Central memory CD8-positive, alpha-beta T cell (primary cell): ENCODE data around the gene CDH12.
"Not testable (repeated sequence)": the region's sequence is repeated elsewhere in the genome, so short reads cannot be mapped to it uniquely, and the experiment has no call there.

Experiments used
- ATAC-seq: fragments of 150-1000 bp; cut with Tn5 transposase; replicated peaks from 2 replicates; pipeline ENCODE4 v1.10.0; 2022; ENCODE audit warnings: mild to moderate bottlenecking, moderate FRiP score, moderate number of reproducible peaks; ENCODE audit not compliant: poor library complexity, severe bottlenecking; ENCODE audit errors: extremely low read depth
- DNase-seq, 2 donors: peaks; one replicate each; pipeline ENCODE4 v3.0.0; 2021; ENCODE audit warnings: low spot score in 2 of 2
- H3K27ac Mint-ChIP-seq: one replicate; pipeline ENCODE4 v1.8.0; 2022; ENCODE audit warnings: low read depth, mild to moderate bottlenecking, moderate library complexity, mixed read lengths
- H3K27me3 Mint-ChIP-seq: one replicate; pipeline ENCODE4 v1.8.0; 2022; ENCODE audit warnings: mixed read lengths
- H3K36me3 Mint-ChIP-seq: one replicate; pipeline ENCODE4 v1.8.0; 2022; ENCODE audit warnings: mild to moderate bottlenecking, moderate library complexity, mixed read lengths; ENCODE audit not compliant: insufficient read depth
- H3K4me1 Mint-ChIP-seq: one replicate; pipeline ENCODE4 v1.8.0; 2022; ENCODE audit warnings: mixed read lengths
- H3K4me3 Mint-ChIP-seq: one replicate; pipeline ENCODE4 v1.8.0; 2022; ENCODE audit warnings: mild to moderate bottlenecking, moderate library complexity, mixed read lengths
- H3K9me3 Mint-ChIP-seq: one replicate; pipeline ENCODE4 v1.8.0; 2022; ENCODE audit warnings: mixed read lengths

Gene CDH12

GRCh38 chr5:22050931-22051330 lies 802.2 kb downstream of the CDH12 start:
- Mint-ChIP-seq H3K27me3 (no peaks in the 10 kb centered on the region), H3K4me1 (no peaks in the 10 kb centered on the region), H3K36me3 (no peaks in the 10 kb centered on the region), H3K9me3 (peaks cover 28% of the 10 kb centered on the region), H3K27ac (no peak overlapping the region), H3K4me3 (no peak overlapping the region)
- DNase-seq = no peak
- no peak for ATAC-seq

GRCh38 chr5:22044229-22044628 lies 808.9 kb downstream of the CDH12 start:
- Mint-ChIP-seq H3K9me3 (peaks cover 36% of the 10 kb centered on the region), H3K27ac (no peak overlapping the region), H3K4me1 (no peaks in the 10 kb centered on the region), H3K36me3 (no peaks in the 10 kb centered on the region), H3K27me3 (no peaks in the 10 kb centered on the region), H3K4me3 (no peak overlapping the region)
- ATAC-seq = no peak
- no peak for DNase-seq

- no peak for DNase-seq
- H3K4me1 Mint-ChIP-seq = no peaks in the 10 kb centered on the region
- ATAC-seq = no peak
- no peak overlapping the region for H3K4me3 Mint-ChIP-seq
- peaks cover 13% of the 10 kb centered on the region for H3K9me3 Mint-ChIP-seq
- H3K27me3 Mint-ChIP-seq = no peaks in the 10 kb centered on the region
- H3K36me3 Mint-ChIP-seq = no peaks in the 10 kb centered on the region
- H3K27ac Mint-ChIP-seq = no peak overlapping the region
These were observed 817.1 kb downstream of the CDH12 start for GRCh38 chr5:22036061-22036460.

- no peak overlapping the region for H3K27ac Mint-ChIP-seq
These were observed 820.1 kb downstream of the CDH12 start for GRCh38 chr5:22033066-22033465.

GRCh38 chr5:22023784-22024183 lies 829.4 kb downstream of the CDH12 start:
- Mint-ChIP-seq H3K27ac (no peak overlapping the region), H3K4me1 (no peaks in the 10 kb centered on the region), H3K27me3 (no peaks in the 10 kb centered on the region), H3K9me3 (peaks cover 18% of the 10 kb centered on the region), H3K36me3 (no peaks in the 10 kb centered on the region), H3K4me3 (no peak overlapping the region)
- no peak for DNase-seq
- ATAC-seq = no peak

More at GRCh38 chr5:22033066-22033465, 820.1 kb downstream of the CDH12 start:
- DNase-seq = no peak
- Mint-ChIP-seq H3K36me3 (no peaks in the 10 kb centered on the region), H3K4me1 (no peaks in the 10 kb centered on the region), H3K4me3 (no peak overlapping the region), H3K27me3 (no peaks in the 10 kb centered on the region), H3K9me3 (peaks cover 5% of the 10 kb centered on the region)
- ATAC-seq = no peak

- not testable (repeated sequence) for H3K27me3 Mint-ChIP-seq, DNase-seq, H3K4me3 Mint-ChIP-seq, H3K27ac Mint-ChIP-seq, H3K36me3 Mint-ChIP-seq, H3K4me1 Mint-ChIP-seq, ATAC-seq
- H3K9me3 Mint-ChIP-seq = peaks cover 10% of the 10 kb centered on the region
These were observed 840.3 kb downstream of the CDH12 start for GRCh38 chr5:22012893-22013292.

- DNase-seq, H3K4me3 Mint-ChIP-seq, H3K27ac Mint-ChIP-seq, H3K27me3 Mint-ChIP-seq, H3K4me1 Mint-ChIP-seq, H3K36me3 Mint-ChIP-seq, ATAC-seq: not testable (repeated sequence)
- H3K9me3 Mint-ChIP-seq = peaks cover 10% of the 10 kb centered on the region
These were observed 842.3 kb downstream of the CDH12 start for GRCh38 chr5:22010808-22011207.

GRCh38 chr5:22001097-22001496 lies 852.0 kb downstream of the CDH12 start:
- not testable (repeated sequence) for H3K36me3 Mint-ChIP-seq, DNase-seq, H3K4me3 Mint-ChIP-seq, H3K9me3 Mint-ChIP-seq, H3K27me3 Mint-ChIP-seq, H3K27ac Mint-ChIP-seq, H3K4me1 Mint-ChIP-seq, ATAC-seq

- H3K27me3 Mint-ChIP-seq, ATAC-seq, H3K4me3 Mint-ChIP-seq, H3K36me3 Mint-ChIP-seq, DNase-seq, H3K27ac Mint-ChIP-seq, H3K4me1 Mint-ChIP-seq, H3K9me3 Mint-ChIP-seq: not testable (repeated sequence)
These were observed 867.3 kb downstream of the CDH12 start for GRCh38 chr5:21985799-21986198.

- not testable (repeated sequence) for ATAC-seq, H3K4me3 Mint-ChIP-seq, H3K36me3 Mint-ChIP-seq, DNase-seq, H3K27ac Mint-ChIP-seq, H3K9me3 Mint-ChIP-seq, H3K4me1 Mint-ChIP-seq, H3K27me3 Mint-ChIP-seq
These were observed 901.6 kb downstream of the CDH12 start for GRCh38 chr5:21951571-21951970.

GRCh38 chr5:21931116-21931515 lies 922.0 kb downstream of the CDH12 start:
- ATAC-seq (no peak), DNase-seq (no peak)
- H3K4me3 Mint-ChIP-seq = no peak overlapping the region
- peaks cover 30% of the 10 kb centered on the region for H3K9me3 Mint-ChIP-seq
- H3K27me3 Mint-ChIP-seq = no peaks in the 10 kb centered on the region
- H3K27ac Mint-ChIP-seq = no peak overlapping the region
- peaks cover 1% of the 10 kb centered on the region for H3K36me3 Mint-ChIP-seq
- no peaks in the 10 kb centered on the region for H3K4me1 Mint-ChIP-seq

GRCh38 chr5:21919414-21920022 lies 933.6 kb downstream of the CDH12 start:
- no peak for DNase-seq
- no peak for ATAC-seq
- H3K36me3 Mint-ChIP-seq = no peaks in the 10 kb centered on the region
- H3K4me3 Mint-ChIP-seq = no peak overlapping the region
- no peaks in the 10 kb centered on the region for H3K4me1 Mint-ChIP-seq
- H3K27ac Mint-ChIP-seq = no peak overlapping the region
- H3K27me3 Mint-ChIP-seq = no peaks in the 10 kb centered on the region
- peaks cover 12% of the 10 kb centered on the region for H3K9me3 Mint-ChIP-seq

GRCh38 chr5:21918451-21918850 lies 934.7 kb downstream of the CDH12 start:
- H3K4me3 Mint-ChIP-seq = no peak overlapping the region
- H3K9me3 Mint-ChIP-seq = peaks cover 11% of the 10 kb centered on the region
- ATAC-seq (no peak), DNase-seq (no peak)
- H3K36me3 Mint-ChIP-seq = no peaks in the 10 kb centered on the region
- no peak overlapping the region for H3K27ac Mint-ChIP-seq
- H3K27me3 Mint-ChIP-seq = no peaks in the 10 kb centered on the region
- no peaks in the 10 kb centered on the region for H3K4me1 Mint-ChIP-seq
